HCT116 (cell line): ENCODE measurements around the gene CNTN4. TPM values are rescaled to one million over a fixed set of nuclear protein-coding genes. Genes with fewer than 3 reads are reported as not detected.

Source experiments
- ATAC-seq: fragments of 200-7000 bp; cut with Tn5 transposase; 2 replicates; pipeline ENCODE4 v1.9.1; 2020; ENCODE audit warnings: mild to moderate bottlenecking, moderate library complexity
- BruUV-seq: library from RNA; stranded (reverse); fragments of 400-500 nt; replicated peaks from 2 replicates; lab custom pipeline; 2021; lab: Mats Ljungman, UMichigan
- CTCF ChIA-PET: fragments of 300-600 bp; sonication (Branson Sonifier 250); formaldehyde crosslinking; loops from one replicate; lab custom pipeline; 2021; ENCODE audit warnings: antibody characterized with exemption; lab: Charles Lee
- POLR2A ChIA-PET: fragments of 300-600, 350-600 bp; sonication (Branson Sonifier 250); formaldehyde crosslinking; loops from one replicate; lab custom pipeline; 2021; ENCODE audit warnings: antibody characterized with exemption; lab: Charles Lee
- RAD21 ChIA-PET, 2 experiments: fragments of 300-600 bp; sonication (Branson Sonifier 250); formaldehyde crosslinking; loops; one replicate each; lab custom pipeline; 2023; ENCODE audit warnings: low total read pairs in 2 of 2; ENCODE audit not compliant: uncharacterized antibody in 2 of 2, unreplicated experiment in 2 of 2, low non-redundant PET in 1 of 2; lab: Charles Lee
- DNase-seq: peaks from one replicate; pipeline ENCODE4 v3.0.0-alpha.2; 2010; ENCODE audit warnings: low read depth, low spot score
- H2AFZ ChIP-seq: fragments of 200-600 bp; shearing (Covaris generic), sonication (generic); 2 replicates; pipeline ENCODE4 v1.6.1; 2017; ENCODE audit warnings: low read depth, mixed run types, mixed read lengths, antibody characterized with exemption, low read length; ENCODE audit not compliant: poor library complexity, severe bottlenecking
- H3K27ac ChIP-seq: 2 replicates; pipeline ENCODE4 v1.5.1; 2012; ENCODE audit warnings: low read depth, low read length
- H3K27me3 ChIP-seq: fragments of 200-600 bp; sonication (generic); 2 replicates; pipeline ENCODE4 v1.6.1; 2016; ENCODE audit warnings: mixed run types, low read length, mixed read lengths; ENCODE audit not compliant: insufficient read depth
- H3K36me3 ChIP-seq, 2 experiments: fragments of 200-500 bp in 1 of 2; fragments of 200-600 bp in 1 of 2; sonication (Bioruptor generic) in 1 of 2; sonication (generic) in 1 of 2; 2 replicates each; pipeline versions ENCODE4 v1.5.1 to v1.6.1; 2014 to 2016; ENCODE audit warnings: low read length in 2 of 2, inconsistent platforms in 1 of 2, mixed read lengths in 1 of 2, mixed run types in 1 of 2; ENCODE audit not compliant: insufficient read depth in 2 of 2, control insufficient read depth in 1 of 2
- H3K4me1 ChIP-seq, 2 experiments: fragments of 200-600 bp in 1 of 2; sonication (generic) in 1 of 2; 2 replicates each; pipeline versions ENCODE4 v1.5.1 to v1.6.1; 2012 to 2017; ENCODE audit warnings: low read length in 2 of 2, inconsistent platforms in 1 of 2, mild to moderate bottlenecking in 1 of 2, mixed read lengths in 1 of 2, mixed run types in 1 of 2, moderate library complexity in 1 of 2; ENCODE audit not compliant: insufficient read depth in 2 of 2, control insufficient read depth in 1 of 2
- H3K4me2 ChIP-seq: fragments of 200-600 bp; sonication (generic); 2 replicates; pipeline ENCODE4 v1.6.1; 2017; ENCODE audit warnings: mixed run types, low read length, mixed read lengths
- H3K4me3 ChIP-seq, 2 experiments: fragments of 200-600 bp in 1 of 2; sonication (generic) in 1 of 2; replicated peaks in 1 of 2; 2 replicates each; pipeline ENCODE4 v1.5.1; 2011 to 2016; ENCODE audit warnings: low read length in 2 of 2, control low read depth in 1 of 2, low read depth in 1 of 2, mild to moderate bottlenecking in 1 of 2, mixed read lengths in 1 of 2, mixed run types in 1 of 2
- H3K79me2 ChIP-seq: fragments of 200-600 bp; sonication (generic); 2 replicates; pipeline ENCODE4 v1.6.1; 2017; ENCODE audit warnings: mild to moderate bottlenecking, mixed run types, low read length, moderate library complexity, mixed read lengths; ENCODE audit not compliant: insufficient read depth
- H3K9ac ChIP-seq: fragments of 200-600 bp; sonication (generic); 2 replicates; pipeline ENCODE4 v1.6.1; 2016; ENCODE audit warnings: low read length, mixed read lengths
- H3K9me2 ChIP-seq: fragments of 200-600 bp; sonication (generic), shearing (Covaris generic); 2 replicates; pipeline ENCODE4 v1.6.1; 2017; ENCODE audit warnings: mixed run types, mild to moderate bottlenecking, moderate library complexity; ENCODE audit not compliant: insufficient read depth
- H3K9me3 ChIP-seq, 2 experiments: fragments of 200-500 bp in 1 of 2; fragments of 200-600 bp in 1 of 2; sonication (Bioruptor generic) in 1 of 2; sonication (generic) in 1 of 2; 2 replicates each; pipeline ENCODE4 v1.6.1; 2014 to 2017; ENCODE audit warnings: low read length in 2 of 2, mixed read lengths in 2 of 2, inconsistent platforms in 1 of 2, low read depth in 1 of 2, mild to moderate bottlenecking in 1 of 2, mixed run types in 1 of 2, moderate library complexity in 1 of 2; ENCODE audit not compliant: control insufficient read depth in 1 of 2, insufficient read depth in 1 of 2
- H4K20me1 ChIP-seq: fragments of 200-600 bp; sonication (generic), shearing (Covaris generic); 2 replicates; pipeline ENCODE4 v1.6.1; 2017; ENCODE audit warnings: mixed run types, mild to moderate bottlenecking, moderate library complexity; ENCODE audit not compliant: insufficient read depth
- CBX3 ChIP-seq: IDR thresholded peaks from 2 replicates; pipeline ENCODE4 v1.6.1; 2012; ENCODE audit warnings: low read depth
- CEBPB ChIP-seq: IDR thresholded peaks from 2 replicates; pipeline ENCODE4 v1.6.1; 2012; ENCODE audit warnings: low read depth
- ELF1 ChIP-seq: IDR thresholded peaks from 2 replicates; pipeline ENCODE4 v1.6.1; 2012; ENCODE audit warnings: low read depth, borderline replicate concordance
- EZH2phosphoT487 ChIP-seq: fragments of 200-600 bp; IDR thresholded peaks from 2 replicates; pipeline ENCODE4 v1.6.1; 2018; ENCODE audit warnings: antibody characterized with exemption, borderline replicate concordance
- FOSL1 ChIP-seq: IDR thresholded peaks from 2 replicates; pipeline ENCODE4 v1.6.1; 2012; ENCODE audit warnings: low read depth
- JUND ChIP-seq: IDR thresholded peaks from 2 replicates; pipeline ENCODE4 v1.6.1; 2012
- POLR2A ChIP-seq: IDR thresholded peaks from 2 replicates; pipeline ENCODE4 v1.7.0; 2011; ENCODE audit warnings: borderline replicate concordance; ENCODE audit not compliant: insufficient read depth, insufficient read length; ENCODE audit errors: extremely low read depth
- POLR2AphosphoS5 ChIP-seq: IDR thresholded peaks from 2 replicates; pipeline ENCODE4 v1.6.1; 2011; ENCODE audit warnings: mild to moderate bottlenecking, low read depth, low read length, moderate library complexity
- RAD21 ChIP-seq: IDR thresholded peaks from 2 replicates; pipeline ENCODE4 v1.6.1; 2012; ENCODE audit warnings: low read depth, mild to moderate bottlenecking
- REST ChIP-seq: IDR thresholded peaks from 2 replicates; pipeline ENCODE4 v1.6.1; 2012; ENCODE audit warnings: low read depth
- SP1 ChIP-seq: IDR thresholded peaks from 2 replicates; pipeline ENCODE4 v1.6.1; 2012; ENCODE audit warnings: low read depth
- SRF ChIP-seq: IDR thresholded peaks from 2 replicates; pipeline ENCODE4 v1.6.1; 2012; ENCODE audit warnings: low read depth
- TCF7L2 ChIP-seq: IDR thresholded peaks from 2 replicates; pipeline ENCODE4 v1.7.0; 2011; ENCODE audit warnings: borderline replicate concordance, inconsistent platforms; ENCODE audit not compliant: insufficient read depth, insufficient read length; ENCODE audit errors: extremely low read depth
- ZFX ChIP-seq: fragments of 450-650 bp; IDR thresholded peaks from 2 replicates; pipeline ENCODE4 v1.6.1; 2017
- ZNF274 ChIP-seq: fragments of 200-500 bp; sonication (Bioruptor generic); IDR thresholded peaks from 2 replicates; pipeline ENCODE4 v1.6.1; 2014; ENCODE audit warnings: mild to moderate bottlenecking, low read depth, low read length, inconsistent platforms
- intact Hi-C: fragments of 100-400 bp; cut with micrococcal nuclease; formaldehyde crosslinking; loops from 2 replicates; pipeline ENCODE4 v1.10.0; 2022
- total RNA-seq: library from RNA; stranded (reverse); gene quantifications from one replicate; pipeline ENCODE4 v1.2.1, GENCODE V29; 2021; ENCODE audit not compliant: unreplicated experiment
- TF ChIP-seq, protein P1 (sequence below), 3 experiments: fragments of 200-600 bp in 1 of 3; sonication (generic) in 1 of 3; IDR thresholded peaks in 2 of 3; conservative IDR thresholded peaks in 1 of 3; 2 replicates each; pipeline ENCODE4 v1.5.1; 2012 to 2017; ENCODE audit warnings: low read depth in 2 of 3, low read length in 2 of 3, antibody characterized with exemption in 1 of 3, borderline replicate concordance in 1 of 3, control low read depth in 1 of 3, mild to moderate bottlenecking in 1 of 3, mixed read lengths in 1 of 3, mixed run types in 1 of 3, moderate library complexity in 1 of 3; ENCODE audit not compliant: insufficient read depth in 1 of 3
- TF ChIP-seq, protein P2 (sequence below): IDR thresholded peaks from 2 replicates; pipeline ENCODE4 v1.6.1; 2012

CNTN4 gene
- total RNA-seq, 1 experiment from 2014 or later, result not detected

GRCh38 chr3:2377281-2377680 lies 278.6 kb downstream of the CNTN4 start:
- no TSS peak for BruUV-seq
- CTCF ChIA-PET, result no interaction called here
- no peak for DNase-seq
- ATAC-seq, result no peak
- Histone ChIP-seq H3K4me1 (no peaks in the 10 kb centered on the region), H3K36me3 (no peaks in the 10 kb centered on the region), H3K9ac (no peak overlapping the region), H4K20me1 (no peaks in the 10 kb centered on the region), H3K27ac (no peak overlapping the region), H3K27me3 (no peaks in the 10 kb centered on the region), H3K9me2 (no peaks in the 10 kb centered on the region), H3K79me2 (no peaks in the 10 kb centered on the region), H3K4me3 (no peak overlapping the region), H3K4me2 (no peak overlapping the region), H2AFZ (no peak overlapping the region), H3K9me3 (peaks cover 6 to 26% of the 10 kb centered on the region in 2 experiments; a peak in 2 of 4 replicates)
- RAD21 ChIA-PET, result no interaction called here
- TF ChIP-seq ZNF274 (no peak), CBX3 (no peak), JUND (no peak), EZH2phosphoT487 (no peak), SP1 (no peak), REST (no peak), POLR2A (no peak), ELF1 (no peak), POLR2AphosphoS5 (no peak), ZFX (no peak), TCF7L2 (no peak), CEBPB (no peak), SRF (no peak), FOSL1 (no peak), RAD21 (no peak)
- TF ChIP-seq, protein P1, sequence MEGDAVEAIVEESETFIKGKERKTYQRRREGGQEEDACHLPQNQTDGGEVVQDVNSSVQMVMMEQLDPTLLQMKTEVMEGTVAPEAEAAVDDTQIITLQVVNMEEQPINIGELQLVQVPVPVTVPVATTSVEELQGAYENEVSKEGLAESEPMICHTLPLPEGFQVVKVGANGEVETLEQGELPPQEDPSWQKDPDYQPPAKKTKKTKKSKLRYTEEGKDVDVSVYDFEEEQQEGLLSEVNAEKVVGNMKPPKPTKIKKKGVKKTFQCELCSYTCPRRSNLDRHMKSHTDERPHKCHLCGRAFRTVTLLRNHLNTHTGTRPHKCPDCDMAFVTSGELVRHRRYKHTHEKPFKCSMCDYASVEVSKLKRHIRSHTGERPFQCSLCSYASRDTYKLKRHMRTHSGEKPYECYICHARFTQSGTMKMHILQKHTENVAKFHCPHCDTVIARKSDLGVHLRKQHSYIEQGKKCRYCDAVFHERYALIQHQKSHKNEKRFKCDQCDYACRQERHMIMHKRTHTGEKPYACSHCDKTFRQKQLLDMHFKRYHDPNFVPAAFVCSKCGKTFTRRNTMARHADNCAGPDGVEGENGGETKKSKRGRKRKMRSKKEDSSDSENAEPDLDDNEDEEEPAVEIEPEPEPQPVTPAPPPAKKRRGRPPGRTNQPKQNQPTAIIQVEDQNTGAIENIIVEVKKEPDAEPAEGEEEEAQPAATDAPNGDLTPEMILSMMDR (IDR thresholded peaks at IDR 0.05 in 2 of 3, conservative IDR thresholded peaks at IDR 0.05 in 1 of 3; ENCODE audit: borderline replicate concordance in 1 of 3, insufficient read depth in 1 of 3, low read depth in 2 of 3, low read length in 2 of 3), result no peak
- TF ChIP-seq, protein P2, sequence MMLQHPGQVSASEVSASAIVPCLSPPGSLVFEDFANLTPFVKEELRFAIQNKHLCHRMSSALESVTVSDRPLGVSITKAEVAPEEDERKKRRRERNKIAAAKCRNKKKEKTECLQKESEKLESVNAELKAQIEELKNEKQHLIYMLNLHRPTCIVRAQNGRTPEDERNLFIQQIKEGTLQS, result no peak
- POLR2A ChIA-PET, result no interaction called here
- intact Hi-C loops, result no loop called here
